ENCODE measurements around the gene CCT4. TPM values are rescaled to one million over a fixed set of nuclear protein-coding genes. Genes with fewer than 3 reads are reported as not detected.

The CCT4 gene
- total RNA-seq, 2 donors from 2014 or later: 64.9 to 69.8 TPM

GRCh38 chr2:61834893-61835292 lies 53.6 kb downstream of the CCT4 start:
- Histone ChIP-seq H3K9me3 (no peaks in the 10 kb centered on the region), H3K4me1 (no peaks in the 10 kb centered on the region), H3K4me3 (no peak overlapping the region), H3K36me3 (no peaks in the 10 kb centered on the region), H3K27ac (no peak overlapping the region), H3K27me3 (no peaks in the 10 kb centered on the region)
- no peak for DNase-seq (ENCODE audit: low spot score)
- no peak for TF ChIP-seq CTCF (IDR thresholded peaks at IDR 0.05)

GRCh38 chr2:61833971-61834370 lies 54.5 kb downstream of the CCT4 start:
- no peaks in the 10 kb centered on the region for H3K27me3 ChIP-seq
- TF ChIP-seq CTCF (IDR thresholded peaks at IDR 0.05): no peak
- H3K4me1 ChIP-seq: no peaks in the 10 kb centered on the region
- no peak overlapping the region for H3K4me3 ChIP-seq
- H3K9me3 ChIP-seq: no peaks in the 10 kb centered on the region
- no peaks in the 10 kb centered on the region for H3K36me3 ChIP-seq
- DNase-seq (ENCODE audit: low spot score): no peak
- H3K27ac ChIP-seq: no peak overlapping the region

- H3K9me3 ChIP-seq: no peaks in the 10 kb centered on the region
- no peaks in the 10 kb centered on the region for H3K4me1 ChIP-seq
- no peak overlapping the region for H3K4me3 ChIP-seq
- H3K27ac ChIP-seq: no peak overlapping the region
- TF ChIP-seq CTCF (IDR thresholded peaks at IDR 0.05): no peak
- H3K27me3 ChIP-seq: no peaks in the 10 kb centered on the region
- H3K36me3 ChIP-seq: no peaks in the 10 kb centered on the region
- no peak for DNase-seq (ENCODE audit: low spot score)
Observed at GRCh38 chr2:61832183-61832841, 56.1 kb downstream of the CCT4 start.

GRCh38 chr2:61822255-61822654 lies 66.2 kb downstream of the CCT4 start:
- no peak overlapping the region for H3K4me3 ChIP-seq
- no peaks in the 10 kb centered on the region for H3K27me3 ChIP-seq
- no peak for TF ChIP-seq CTCF (IDR thresholded peaks at IDR 0.05)
- H3K27ac ChIP-seq: no peak overlapping the region
- H3K9me3 ChIP-seq: no peaks in the 10 kb centered on the region
- DNase-seq (ENCODE audit: low spot score): no peak
- H3K4me1 ChIP-seq: no peaks in the 10 kb centered on the region
- no peaks in the 10 kb centered on the region for H3K36me3 ChIP-seq

Other genes with a start within 250 kb of the CCT4 start
- 1 to 10 TPM in 1 of 2 donors, under 1 TPM in 1; 0.41 to 1.8 TPM for gene FAM161A, start 34.6 kb downstream of the CCT4 start, total RNA-seq
- 10 to 100 TPM; 54.5 to 66.0 TPM for gene COMMD1, start 17.0 kb upstream of the CCT4 start, total RNA-seq

Measured in right atrium auricular region (tissue), 2 donors.